ENCODE data around the gene MLEC.

GRCh38 chr12:120741476-120742421 lies 54.8 kb downstream of the MLEC start:
- no peak for TF ChIP-seq CTCF (IDR thresholded peaks at IDR 0.05)
- TF ChIP-seq POLR2AphosphoS5 (IDR thresholded peaks at IDR 0.05; ENCODE audit: insufficient read depth in 1 of 2, low read depth in 1 of 2), result no peak
